Breast epithelium (tissue), 3 donors: ENCODE data around the gene SCN9A.

Source experiments
- CTCF ChIP-seq, 3 donors: fragments of 450-650 bp; IDR thresholded peaks; one replicate each; pipeline ENCODE4 v1.5.1; 2016 to 2017; ENCODE audit warnings: antibody characterized with exemption in 3 of 3, mild to moderate bottlenecking in 3 of 3, moderate library complexity in 3 of 3
- POLR2AphosphoS5 ChIP-seq, 3 donors: sonication (generic); formaldehyde crosslinking; IDR thresholded peaks; one replicate each; pipeline ENCODE4 v1.6.1; 2017; ENCODE audit warnings: antibody characterized with exemption in 3 of 3

DNA sequence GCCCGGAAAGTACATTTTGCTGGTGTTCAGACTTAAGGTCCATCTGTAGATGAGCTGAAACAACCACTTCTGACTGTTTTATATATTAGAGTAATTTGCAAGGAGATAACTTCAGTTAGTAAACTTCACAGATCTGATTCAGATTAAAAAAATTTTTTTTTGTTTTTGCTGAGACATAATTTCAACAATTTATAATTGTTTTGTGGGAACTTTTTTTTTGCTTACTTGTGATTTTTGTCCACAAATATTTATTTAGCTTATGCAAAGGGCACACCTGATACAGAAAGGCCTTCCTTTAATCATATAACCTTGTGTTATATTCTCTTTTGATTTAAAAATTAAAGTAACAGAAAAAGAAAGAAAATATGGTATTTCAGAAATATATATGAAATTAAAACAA lies 9.6 kb upstream of the SCN9A start:
- TF ChIP-seq CTCF (IDR thresholded peaks at IDR 0.05) (no peak), POLR2AphosphoS5 (IDR thresholded peaks at IDR 0.05) (no peak)
